Activated T-cell treated with anti-CD3 and anti-CD28 coated beads for 48 hours (primary cell): ENCODE data around the gene PHLDB2.

Experiments
- DNase-seq: peaks from one replicate; pipeline ENCODE4 v3.0.0-alpha.2; 2020; ENCODE audit warnings: low read depth

Gene PHLDB2

GRCh38 chr3:111884411-111885018 is 25.4 kb downstream of the PHLDB2 start:
- DNase-seq: no peak

GRCh38 chr3:111885578-111885977 is 26.5 kb downstream of the PHLDB2 start:
- DNase-seq: no peak

- no peak for DNase-seq
Observed at GRCh38 chr3:111890051-111890580, 31.1 kb downstream of the PHLDB2 start.

GRCh38 chr3:111892070-111892469 is 33.0 kb downstream of the PHLDB2 start:
- DNase-seq: no peak

- no peak for DNase-seq
Observed at GRCh38 chr3:111895071-111895470, 36.0 kb downstream of the PHLDB2 start.

- DNase-seq: no peak
Observed at GRCh38 chr3:111899966-111900365, 40.9 kb downstream of the PHLDB2 start.

- no peak for DNase-seq
Observed at GRCh38 chr3:111901637-111902036, 42.6 kb downstream of the PHLDB2 start.

- no peak for DNase-seq
Observed at GRCh38 chr3:111902534-111902933, 43.5 kb downstream of the PHLDB2 start.

- DNase-seq: no peak
Observed at GRCh38 chr3:111903067-111903511, 44.0 kb downstream of the PHLDB2 start.

GRCh38 chr3:111904376-111905241 is 45.5 kb downstream of the PHLDB2 start:
- no peak for DNase-seq

GRCh38 chr3:111906656-111907055 is 47.6 kb downstream of the PHLDB2 start:
- no peak for DNase-seq

- no peak for DNase-seq
Observed at GRCh38 chr3:111907151-111907550, 48.1 kb downstream of the PHLDB2 start.

GRCh38 chr3:111910806-111911205 is 51.7 kb downstream of the PHLDB2 start:
- no peak for DNase-seq

GRCh38 chr3:111911446-111911845 is 52.4 kb downstream of the PHLDB2 start:
- no peak for DNase-seq

- DNase-seq: no peak
Observed at GRCh38 chr3:111913163-111913763, 54.2 kb downstream of the PHLDB2 start.

- DNase-seq: no peak
Observed at GRCh38 chr3:111915905-111916304, 56.8 kb downstream of the PHLDB2 start.

- no peak for DNase-seq
Observed at GRCh38 chr3:111917300-111917699, 58.2 kb downstream of the PHLDB2 start.

- no peak for DNase-seq
Observed at GRCh38 chr3:111919370-111920065, 60.5 kb downstream of the PHLDB2 start.

- no peak for DNase-seq
Observed at GRCh38 chr3:111921181-111921580, 62.1 kb downstream of the PHLDB2 start.

GRCh38 chr3:111923095-111923771 is 64.2 kb downstream of the PHLDB2 start:
- no peak for DNase-seq

GRCh38 chr3:111923806-111924205 is 64.7 kb downstream of the PHLDB2 start:
- DNase-seq: no peak

GRCh38 chr3:111924283-111924682 is 65.2 kb downstream of the PHLDB2 start:
- no peak for DNase-seq
